Thymus (tissue), 11 donors: ENCODE results near the gene TRPC4. TPM values are rescaled to one million over a fixed set of nuclear protein-coding genes. Genes with fewer than 3 reads are reported as not detected.

ENCODE experiments used
- DNase-seq, 9 donors: peaks; one replicate each; pipeline ENCODE4 v3.0.0-alpha.2; 2013; ENCODE audit warnings: low spot score in 9 of 9, low read depth in 6 of 9, missing footprints in 1 of 9
- H3K27ac ChIP-seq, 2 donors: one replicate each; pipeline ENCODE4 v1.5.1; 2013; ENCODE audit warnings: control low read depth in 1 of 2, low read depth in 1 of 2, low read length in 1 of 2, mild to moderate bottlenecking in 1 of 2, moderate library complexity in 1 of 2
- H3K27me3 ChIP-seq, 2 donors: one replicate each; pipeline ENCODE4 v1.5.1; 2013; ENCODE audit warnings: low read length in 1 of 2; ENCODE audit not compliant: control insufficient read depth in 2 of 2, insufficient read depth in 1 of 2
- H3K36me3 ChIP-seq, 2 donors: one replicate each; pipeline ENCODE4 v1.5.1; 2013; ENCODE audit warnings: low read length in 1 of 2, mild to moderate bottlenecking in 1 of 2, moderate library complexity in 1 of 2; ENCODE audit not compliant: control insufficient read depth in 2 of 2, insufficient read depth in 2 of 2
- H3K4me1 ChIP-seq, 2 donors: one replicate each; pipeline ENCODE4 v1.5.1; 2013; ENCODE audit warnings: low read length in 2 of 2; ENCODE audit not compliant: control insufficient read depth in 2 of 2, insufficient read depth in 2 of 2
- H3K4me3 ChIP-seq, 2 donors: one replicate each; pipeline ENCODE4 v1.5.1; 2013; ENCODE audit warnings: low read length in 2 of 2, control low read depth in 1 of 2, mild to moderate bottlenecking in 1 of 2
- H3K9me3 ChIP-seq, 2 donors: one replicate each; pipeline ENCODE4 v1.5.1; 2013; ENCODE audit warnings: low read length in 1 of 2, mild to moderate bottlenecking in 1 of 2; ENCODE audit not compliant: control insufficient read depth in 2 of 2, insufficient read depth in 1 of 2
- WGBS: extraction: QIAGEN DNeasy Blood & Tissue Kit; methylation state at CpG from one replicate; pipeline ENCODE4 v1.1.7; 2013; 5-methylcytosine and 5-hydroxymethylcytosine counted together
- polyA plus RNA-seq: library from polyadenylated mRNA; stranded (reverse); fragments of 200-250 nt; gene quantifications from one replicate; pipeline ENCODE4 v1.2.3, GENCODE V29; 2013
- total RNA-seq: library from RNA; stranded (reverse); fragments of 120-200 nt; gene quantifications from one replicate; pipeline ENCODE4 v1.2.4, GENCODE V29; 2013
- donor health status: healthy.

TRPC4 gene
- total and polyA plus RNA-seq, 2 donors, result 0.14 to 0.19 TPM

- Histone ChIP-seq H3K27ac (no peak overlapping the region), H3K9me3 (no peaks in the 10 kb centered on the region), H3K4me3 (no peak overlapping the region), H3K4me1 (no peaks in the 10 kb centered on the region), H3K36me3 (no peaks in the 10 kb centered on the region), H3K27me3 (no peaks in the 10 kb centered on the region)
- no peak for DNase-seq
- 97% methylated on average over 5 of the region's 5 CpGs for WGBS
Observed at GRCh38 chr13:37690361-37690760, 179.2 kb downstream of the TRPC4 start.

GRCh38 chr13:37686501-37686900 lies 183.1 kb downstream of the TRPC4 start:
- Histone ChIP-seq H3K9me3 (no peaks in the 10 kb centered on the region), H3K27ac (no peak overlapping the region), H3K4me3 (no peak overlapping the region), H3K4me1 (no peaks in the 10 kb centered on the region), H3K27me3 (no peaks in the 10 kb centered on the region), H3K36me3 (no peaks in the 10 kb centered on the region)
- 97% methylated on average over 2 of the region's 2 CpGs for WGBS
- no peak for DNase-seq

GRCh38 chr13:37685206-37685605 lies 184.4 kb downstream of the TRPC4 start:
- H3K36me3 ChIP-seq, result no peaks in the 10 kb centered on the region
- H3K27ac ChIP-seq, result no peak overlapping the region
- no peak for DNase-seq
- WGBS, result 93% methylated on average over 5 of the region's 5 CpGs
- no peak overlapping the region for H3K4me3 ChIP-seq
- no peaks in the 10 kb centered on the region for H3K4me1 ChIP-seq
- H3K9me3 ChIP-seq, result no peaks in the 10 kb centered on the region
- no peaks in the 10 kb centered on the region for H3K27me3 ChIP-seq

DNA sequence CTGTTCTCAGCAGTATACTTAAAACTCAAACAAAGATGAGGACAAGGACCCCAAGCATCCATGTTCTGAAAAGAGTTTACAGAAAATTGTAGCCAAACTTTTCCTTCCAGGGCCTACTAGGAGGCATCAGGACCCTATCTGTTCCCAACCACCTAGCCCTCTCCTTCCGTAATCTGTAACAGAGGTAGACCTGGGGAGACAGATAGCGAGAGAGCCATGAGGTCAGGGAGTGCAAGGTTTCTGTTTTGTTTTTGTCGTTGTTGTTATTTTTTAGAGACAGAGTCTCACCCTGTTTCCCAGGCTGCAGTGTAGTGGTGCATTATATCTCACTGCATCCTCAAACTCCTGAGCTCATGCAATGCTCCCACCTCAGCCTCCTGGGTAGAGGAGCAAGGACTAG lies 187.1 kb downstream of the TRPC4 start:
- WGBS, result 96% methylated on average over 3 of the region's 3 CpGs
- Histone ChIP-seq H3K27ac (no peak overlapping the region), H3K27me3 (no peaks in the 10 kb centered on the region), H3K36me3 (no peaks in the 10 kb centered on the region), H3K9me3 (no peaks in the 10 kb centered on the region), H3K4me3 (no peak overlapping the region), H3K4me1 (no peaks in the 10 kb centered on the region)
- no peak for DNase-seq

GRCh38 chr13:37681281-37682032 lies 188.1 kb downstream of the TRPC4 start:
- H3K27me3 ChIP-seq, result no peaks in the 10 kb centered on the region
- H3K9me3 ChIP-seq, result no peaks in the 10 kb centered on the region
- H3K36me3 ChIP-seq, result no peaks in the 10 kb centered on the region
- no peak overlapping the region for H3K27ac ChIP-seq
- no peaks in the 10 kb centered on the region for H3K4me1 ChIP-seq
- no peak overlapping the region for H3K4me3 ChIP-seq
- 63% methylated on average over 6 of the region's 6 CpGs for WGBS
- no peak for DNase-seq

GRCh38 chr13:37680137-37680536 lies 189.4 kb downstream of the TRPC4 start:
- Histone ChIP-seq H3K36me3 (no peaks in the 10 kb centered on the region), H3K4me3 (no peak overlapping the region), H3K27me3 (no peaks in the 10 kb centered on the region), H3K4me1 (no peaks in the 10 kb centered on the region), H3K27ac (no peak overlapping the region), H3K9me3 (no peaks in the 10 kb centered on the region)
- no peak for DNase-seq
- 94% methylated on average over 5 of the region's 5 CpGs for WGBS

DNA sequence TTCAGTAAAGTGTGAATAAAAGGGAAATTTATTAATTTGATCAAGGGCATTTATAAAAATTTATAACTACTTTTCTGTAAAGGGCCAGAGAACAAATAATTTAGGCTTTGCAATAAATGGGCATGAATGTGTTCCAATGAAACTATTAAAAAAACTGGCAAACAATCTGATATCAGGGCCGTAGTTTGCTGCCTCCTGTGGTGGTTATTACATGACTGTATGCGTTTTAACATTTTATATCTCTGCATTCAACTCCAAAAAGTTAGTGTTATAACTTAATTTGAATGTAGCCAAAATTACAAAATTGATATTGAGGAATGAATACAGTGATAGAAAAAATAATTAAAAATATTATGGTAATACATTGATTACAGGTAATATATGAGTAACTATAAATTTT lies 190.5 kb downstream of the TRPC4 start:
- no peaks in the 10 kb centered on the region for H3K36me3 ChIP-seq
- H3K9me3 ChIP-seq, result no peaks in the 10 kb centered on the region
- H3K4me1 ChIP-seq, result no peaks in the 10 kb centered on the region
- no peak for DNase-seq
- H3K4me3 ChIP-seq, result no peak overlapping the region
- no peak overlapping the region for H3K27ac ChIP-seq
- 87% methylated on average over 2 of the region's 2 CpGs for WGBS
- H3K27me3 ChIP-seq, result no peaks in the 10 kb centered on the region

DNA sequence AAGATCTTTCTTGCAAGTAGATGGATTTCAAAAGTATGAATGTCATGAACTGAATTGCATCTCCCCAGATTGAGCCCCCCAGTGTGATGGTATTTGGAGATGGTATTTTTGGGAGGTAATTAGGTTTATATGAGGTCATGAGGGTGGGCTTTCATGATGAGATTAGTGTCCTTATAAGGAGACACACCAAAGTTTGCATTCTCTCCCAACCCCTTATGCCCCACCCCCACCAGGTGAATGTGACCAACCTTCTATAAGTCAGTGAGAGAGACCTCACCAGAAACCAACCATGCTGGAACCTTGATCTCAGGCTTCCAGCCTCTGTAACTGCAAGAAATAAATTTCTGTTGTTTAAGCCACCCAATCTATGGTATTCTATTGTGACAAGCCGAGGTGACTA lies 199.7 kb downstream of the TRPC4 start:
- H3K4me3 ChIP-seq, result no peak overlapping the region
- H3K27ac ChIP-seq, result no peak overlapping the region
- WGBS, result 75% methylated on average over 1 of the region's 1 CpG
- H3K36me3 ChIP-seq, result no peaks in the 10 kb centered on the region
- H3K27me3 ChIP-seq, result no peaks in the 10 kb centered on the region
- no peaks in the 10 kb centered on the region for H3K4me1 ChIP-seq
- no peaks in the 10 kb centered on the region for H3K9me3 ChIP-seq
- DNase-seq, result no peak

GRCh38 chr13:37667702-37668101 lies 201.9 kb downstream of the TRPC4 start:
- H3K36me3 ChIP-seq, result no peaks in the 10 kb centered on the region
- no peak for DNase-seq
- no peaks in the 10 kb centered on the region for H3K4me1 ChIP-seq
- no peaks in the 10 kb centered on the region for H3K27me3 ChIP-seq
- no peaks in the 10 kb centered on the region for H3K9me3 ChIP-seq
- no peak overlapping the region for H3K4me3 ChIP-seq
- H3K27ac ChIP-seq, result no peak overlapping the region
- WGBS, result 68% methylated on average over 3 of the region's 3 CpGs
